ENCODE data around the gene LGR5.

- TF ChIP-seq EZH2 (IDR thresholded peaks at IDR 0.05; ENCODE audit: low read length, missing control alignments), result no peak
- TF ChIP-seq, protein P1, sequence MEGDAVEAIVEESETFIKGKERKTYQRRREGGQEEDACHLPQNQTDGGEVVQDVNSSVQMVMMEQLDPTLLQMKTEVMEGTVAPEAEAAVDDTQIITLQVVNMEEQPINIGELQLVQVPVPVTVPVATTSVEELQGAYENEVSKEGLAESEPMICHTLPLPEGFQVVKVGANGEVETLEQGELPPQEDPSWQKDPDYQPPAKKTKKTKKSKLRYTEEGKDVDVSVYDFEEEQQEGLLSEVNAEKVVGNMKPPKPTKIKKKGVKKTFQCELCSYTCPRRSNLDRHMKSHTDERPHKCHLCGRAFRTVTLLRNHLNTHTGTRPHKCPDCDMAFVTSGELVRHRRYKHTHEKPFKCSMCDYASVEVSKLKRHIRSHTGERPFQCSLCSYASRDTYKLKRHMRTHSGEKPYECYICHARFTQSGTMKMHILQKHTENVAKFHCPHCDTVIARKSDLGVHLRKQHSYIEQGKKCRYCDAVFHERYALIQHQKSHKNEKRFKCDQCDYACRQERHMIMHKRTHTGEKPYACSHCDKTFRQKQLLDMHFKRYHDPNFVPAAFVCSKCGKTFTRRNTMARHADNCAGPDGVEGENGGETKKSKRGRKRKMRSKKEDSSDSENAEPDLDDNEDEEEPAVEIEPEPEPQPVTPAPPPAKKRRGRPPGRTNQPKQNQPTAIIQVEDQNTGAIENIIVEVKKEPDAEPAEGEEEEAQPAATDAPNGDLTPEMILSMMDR (conservative IDR thresholded peaks at IDR 0.05 in 1 of 2, IDR thresholded peaks at IDR 0.05 in 1 of 2; ENCODE audit: low read depth in 1 of 2, low read length in 2 of 2), result no peak
These were observed 6.7 kb upstream of the LGR5 start for GRCh38 chr12:71432936-71433335.
